Osteocyte (in vitro differentiated cells): ENCODE measurements around the gene POLN. TPM values are rescaled to one million over a fixed set of nuclear protein-coding genes. Genes with fewer than 3 reads are reported as not detected.
A peak's percentile ranks its signal among the peaks of the same experiment; 100 is the strongest.

ENCODE experiments used
- DNase-seq: peaks from one replicate; pipeline ENCODE4 v3.0.0; 2021; ENCODE audit warnings: mixed read lengths; ENCODE audit not compliant: unreplicated experiment; ENCODE audit errors: extremely low spot score
- H3K27ac Mint-ChIP-seq: one replicate; pipeline ENCODE4 v1.8.0; 2021; ENCODE audit warnings: mild to moderate bottlenecking, mixed read lengths; ENCODE audit not compliant: unreplicated experiment
- H3K27me3 Mint-ChIP-seq: one replicate; pipeline ENCODE4 v1.8.0; 2021; ENCODE audit warnings: mixed read lengths; ENCODE audit not compliant: unreplicated experiment
- H3K36me3 Mint-ChIP-seq: one replicate; pipeline ENCODE4 v1.8.0; 2021; ENCODE audit warnings: mixed read lengths; ENCODE audit not compliant: unreplicated experiment
- H3K4me1 Mint-ChIP-seq: one replicate; pipeline ENCODE4 v1.8.0; 2021; ENCODE audit warnings: mixed read lengths; ENCODE audit not compliant: unreplicated experiment
- H3K4me3 Mint-ChIP-seq: one replicate; pipeline ENCODE4 v1.8.0; 2021; ENCODE audit warnings: mild to moderate bottlenecking, moderate library complexity, mixed read lengths; ENCODE audit not compliant: unreplicated experiment
- H3K9me3 Mint-ChIP-seq: one replicate; pipeline ENCODE4 v1.8.0; 2021; ENCODE audit warnings: mixed read lengths; ENCODE audit not compliant: unreplicated experiment
- total RNA-seq: library from RNA; stranded (reverse); gene quantifications from 2 replicates; pipeline ENCODE4 v1.2.1, GENCODE V29; 2021
- TF ChIP-seq, protein P1 (sequence below): fragments of 200-600 bp; sonication (generic); IDR thresholded peaks from 2 replicates; pipeline ENCODE4 v1.5.0; 2021; ENCODE audit warnings: antibody characterized with exemption, mild to moderate bottlenecking, moderate library complexity

Gene POLN
- total RNA-seq, 1 donor from 2014 or later = 4.2 TPM

DNA sequence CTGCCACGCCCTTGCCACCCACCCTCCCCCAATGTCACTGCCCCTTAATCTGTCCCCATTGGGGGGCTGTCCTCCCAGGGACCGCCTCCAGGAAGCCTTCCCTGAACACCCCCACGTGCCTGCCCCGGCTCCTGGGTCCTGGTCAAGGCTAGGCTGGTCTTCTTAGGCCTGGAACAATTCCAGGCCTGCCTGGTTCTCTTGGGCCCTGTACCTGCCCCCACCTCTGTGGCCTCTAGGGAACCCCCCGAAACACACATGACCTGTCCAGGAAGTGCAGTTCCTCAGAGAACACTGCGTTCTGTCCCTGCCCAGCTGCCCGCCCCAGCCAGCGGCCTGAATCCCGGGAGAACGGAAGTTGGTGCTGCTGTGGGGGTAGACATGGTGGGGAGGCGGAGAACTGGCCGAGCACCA is 14.9 kb upstream of the POLN start:
- Mint-ChIP-seq H3K4me1 (peaks cover 14% of the 10 kb centered on the region), H3K27ac (peak overlapping the region; percentile 34), H3K27me3 (no peaks in the 10 kb centered on the region), H3K4me3 (no peak overlapping the region), H3K9me3 (no peaks in the 10 kb centered on the region), H3K36me3 (peaks cover 20% of the 10 kb centered on the region)
- TF ChIP-seq, protein P1, sequence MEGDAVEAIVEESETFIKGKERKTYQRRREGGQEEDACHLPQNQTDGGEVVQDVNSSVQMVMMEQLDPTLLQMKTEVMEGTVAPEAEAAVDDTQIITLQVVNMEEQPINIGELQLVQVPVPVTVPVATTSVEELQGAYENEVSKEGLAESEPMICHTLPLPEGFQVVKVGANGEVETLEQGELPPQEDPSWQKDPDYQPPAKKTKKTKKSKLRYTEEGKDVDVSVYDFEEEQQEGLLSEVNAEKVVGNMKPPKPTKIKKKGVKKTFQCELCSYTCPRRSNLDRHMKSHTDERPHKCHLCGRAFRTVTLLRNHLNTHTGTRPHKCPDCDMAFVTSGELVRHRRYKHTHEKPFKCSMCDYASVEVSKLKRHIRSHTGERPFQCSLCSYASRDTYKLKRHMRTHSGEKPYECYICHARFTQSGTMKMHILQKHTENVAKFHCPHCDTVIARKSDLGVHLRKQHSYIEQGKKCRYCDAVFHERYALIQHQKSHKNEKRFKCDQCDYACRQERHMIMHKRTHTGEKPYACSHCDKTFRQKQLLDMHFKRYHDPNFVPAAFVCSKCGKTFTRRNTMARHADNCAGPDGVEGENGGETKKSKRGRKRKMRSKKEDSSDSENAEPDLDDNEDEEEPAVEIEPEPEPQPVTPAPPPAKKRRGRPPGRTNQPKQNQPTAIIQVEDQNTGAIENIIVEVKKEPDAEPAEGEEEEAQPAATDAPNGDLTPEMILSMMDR = no peak
- DNase-seq = no peak

DNA sequence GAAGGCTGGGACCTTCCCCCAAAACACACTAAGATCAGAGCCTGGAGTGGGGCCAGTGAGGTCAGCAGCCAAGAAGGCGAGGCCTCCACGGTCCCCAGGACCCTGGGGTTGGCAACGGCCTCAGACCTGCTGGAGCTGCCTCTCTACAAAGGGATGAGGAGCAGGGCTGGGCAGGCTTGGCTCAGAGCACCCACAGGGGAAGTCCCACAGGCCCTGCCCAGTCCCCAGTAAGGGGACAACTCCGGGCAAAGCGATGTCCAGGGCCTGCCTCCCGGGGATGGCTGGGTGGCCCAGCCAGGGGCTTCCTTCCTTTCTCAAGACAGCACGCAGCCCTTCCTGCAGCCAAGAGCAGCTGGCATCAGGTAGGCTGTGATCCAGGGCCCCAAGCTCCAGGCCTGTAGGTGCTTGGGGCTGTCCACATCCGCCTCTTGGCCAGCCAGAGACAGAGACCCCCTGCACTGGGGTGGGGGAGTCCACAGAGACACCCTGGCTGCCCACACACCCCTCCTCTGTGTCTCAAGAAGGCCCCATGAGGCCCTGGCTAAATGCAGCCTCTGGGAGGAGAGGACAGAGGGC is 14.3 kb upstream of the POLN start:
- Mint-ChIP-seq H3K4me3 (no peak overlapping the region), H3K27me3 (no peaks in the 10 kb centered on the region), H3K4me1 (peaks cover 14% of the 10 kb centered on the region), H3K27ac (no peak overlapping the region), H3K36me3 (peaks cover 20% of the 10 kb centered on the region), H3K9me3 (no peaks in the 10 kb centered on the region)
- DNase-seq = no peak
- TF ChIP-seq, protein P1 = no peak

DNA sequence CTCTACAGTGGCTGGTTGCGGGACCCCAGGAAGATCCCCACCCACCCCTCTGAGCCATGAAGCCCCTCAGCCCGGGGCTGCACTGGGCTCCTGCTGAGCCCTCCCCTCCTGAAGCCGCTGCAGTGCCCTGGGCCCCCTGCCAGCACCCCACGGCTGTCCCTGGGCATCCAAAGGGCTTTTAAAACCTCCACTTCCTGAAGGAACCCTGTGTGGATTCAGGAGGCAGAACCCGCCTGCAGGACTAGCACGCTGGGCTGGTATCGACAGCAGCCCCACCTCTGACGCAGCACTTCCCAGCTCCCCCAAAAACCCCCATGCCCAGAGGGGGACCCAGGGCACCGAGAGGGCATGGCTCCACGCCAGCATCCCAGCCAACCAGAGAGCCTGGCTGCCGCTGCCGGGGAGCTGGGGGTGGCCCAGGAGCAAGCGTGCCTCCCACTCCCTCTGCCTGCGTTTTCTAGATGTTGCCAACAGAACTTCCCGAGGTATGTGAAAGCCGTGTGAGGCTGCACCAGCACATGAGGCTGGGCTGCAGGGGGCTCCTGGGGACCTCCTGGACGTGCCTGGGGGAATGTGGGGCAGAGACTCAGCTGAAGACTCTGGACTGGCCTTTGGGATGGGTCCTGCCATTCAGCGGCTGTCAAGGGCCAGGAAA is 13.7 kb upstream of the POLN start:
- no peaks in the 10 kb centered on the region for H3K27me3 Mint-ChIP-seq

DNA sequence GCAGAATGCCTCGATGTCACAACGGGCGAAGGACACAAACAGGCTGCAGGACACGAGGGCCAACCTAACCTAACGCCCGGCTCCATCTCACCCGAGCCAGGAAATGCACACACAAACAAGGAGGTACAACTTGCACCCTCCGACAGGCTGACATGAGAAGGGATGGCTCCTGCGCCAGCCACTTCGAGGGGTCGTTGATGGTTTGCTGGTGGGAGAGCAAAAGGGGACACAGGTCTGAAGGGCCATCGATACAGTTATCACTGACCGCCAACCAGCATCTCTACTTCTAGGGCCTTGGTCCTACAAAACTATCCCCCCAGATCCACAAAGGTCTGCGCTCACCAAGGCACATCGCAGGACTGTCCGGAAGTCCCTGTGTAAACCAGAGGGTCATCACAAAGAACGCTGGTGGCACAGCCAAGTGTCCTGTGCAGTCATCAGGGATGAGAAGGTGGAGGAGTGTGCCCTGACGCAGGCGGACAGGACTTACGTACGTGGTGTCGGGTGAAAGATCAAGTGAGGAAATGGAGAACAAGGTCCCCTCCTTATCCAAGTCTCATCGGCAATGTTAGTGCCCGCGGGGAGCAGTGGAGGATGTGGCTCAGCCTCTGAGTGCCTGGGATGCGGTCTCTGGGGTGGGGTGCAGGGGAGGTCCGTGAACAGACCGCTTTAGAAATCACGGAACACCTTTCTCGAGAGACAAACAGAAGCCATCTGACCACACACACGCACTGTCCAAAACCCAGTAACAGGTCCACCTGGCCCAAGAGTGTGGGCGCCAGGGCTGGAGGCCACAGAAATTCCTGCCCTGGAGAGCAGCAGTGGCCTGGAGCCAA is 13.0 kb upstream of the POLN start:
- Mint-ChIP-seq H3K27ac (no peak overlapping the region), H3K27me3 (no peaks in the 10 kb centered on the region), H3K4me3 (no peak overlapping the region), H3K9me3 (no peaks in the 10 kb centered on the region), H3K4me1 (peaks cover 9% of the 10 kb centered on the region), H3K36me3 (peaks cover 24% of the 10 kb centered on the region)
- TF ChIP-seq, protein P1 = no peak
- no peak for DNase-seq

More for the DNA sequence above, 13.7 kb upstream of the POLN start:
- no peak overlapping the region for H3K4me3 Mint-ChIP-seq
- H3K27ac Mint-ChIP-seq = no peak overlapping the region
- H3K9me3 Mint-ChIP-seq = no peaks in the 10 kb centered on the region
- TF ChIP-seq, protein P1 = no peak
- peak; percentile 83 for DNase-seq
- peaks cover 20% of the 10 kb centered on the region for H3K36me3 Mint-ChIP-seq
- peaks cover 14% of the 10 kb centered on the region for H3K4me1 Mint-ChIP-seq
